Tibial nerve (tissue), 3 donors: ENCODE results near the gene IGHMBP2.

Experiments
- POLR2A ChIP-seq, 2 donors: fragments of 450-650 bp; IDR thresholded peaks; one replicate each; pipeline ENCODE4 v1.6.1; 2017; ENCODE audit warnings: antibody characterized with exemption in 2 of 2, mild to moderate bottlenecking in 2 of 2, moderate library complexity in 2 of 2
- TF ChIP-seq, protein P1 (sequence below), 5 experiments: fragments of 200-600 bp in 3 of 5; fragments of 450-650 bp in 2 of 5; sonication (generic) in 3 of 5; IDR thresholded peaks; one replicate each; pipeline ENCODE4 v1.5.1; 2016 to 2019; ENCODE audit warnings: antibody characterized with exemption in 5 of 5, mild to moderate bottlenecking in 3 of 5, moderate library complexity in 2 of 5

GRCh38 chr11:68929706-68930570, 26.2 kb downstream of the IGHMBP2 start:
- TF ChIP-seq, protein P1, sequence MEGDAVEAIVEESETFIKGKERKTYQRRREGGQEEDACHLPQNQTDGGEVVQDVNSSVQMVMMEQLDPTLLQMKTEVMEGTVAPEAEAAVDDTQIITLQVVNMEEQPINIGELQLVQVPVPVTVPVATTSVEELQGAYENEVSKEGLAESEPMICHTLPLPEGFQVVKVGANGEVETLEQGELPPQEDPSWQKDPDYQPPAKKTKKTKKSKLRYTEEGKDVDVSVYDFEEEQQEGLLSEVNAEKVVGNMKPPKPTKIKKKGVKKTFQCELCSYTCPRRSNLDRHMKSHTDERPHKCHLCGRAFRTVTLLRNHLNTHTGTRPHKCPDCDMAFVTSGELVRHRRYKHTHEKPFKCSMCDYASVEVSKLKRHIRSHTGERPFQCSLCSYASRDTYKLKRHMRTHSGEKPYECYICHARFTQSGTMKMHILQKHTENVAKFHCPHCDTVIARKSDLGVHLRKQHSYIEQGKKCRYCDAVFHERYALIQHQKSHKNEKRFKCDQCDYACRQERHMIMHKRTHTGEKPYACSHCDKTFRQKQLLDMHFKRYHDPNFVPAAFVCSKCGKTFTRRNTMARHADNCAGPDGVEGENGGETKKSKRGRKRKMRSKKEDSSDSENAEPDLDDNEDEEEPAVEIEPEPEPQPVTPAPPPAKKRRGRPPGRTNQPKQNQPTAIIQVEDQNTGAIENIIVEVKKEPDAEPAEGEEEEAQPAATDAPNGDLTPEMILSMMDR (IDR thresholded peaks at IDR 0.05), result no peak
- TF ChIP-seq POLR2A (IDR thresholded peaks at IDR 0.05), result no peak
